ENCODE data around the gene PEX26.
"Not testable (repeated sequence)": the region's sequence is repeated elsewhere in the genome, so short reads cannot be mapped to it uniquely, and the experiment has no call there.

Gene PEX26

GRCh38 chr22:18056807-18057474 is 20.8 kb upstream of the PEX26 start:
- DNase-seq (ENCODE audit: low read depth): no peak

DNA sequence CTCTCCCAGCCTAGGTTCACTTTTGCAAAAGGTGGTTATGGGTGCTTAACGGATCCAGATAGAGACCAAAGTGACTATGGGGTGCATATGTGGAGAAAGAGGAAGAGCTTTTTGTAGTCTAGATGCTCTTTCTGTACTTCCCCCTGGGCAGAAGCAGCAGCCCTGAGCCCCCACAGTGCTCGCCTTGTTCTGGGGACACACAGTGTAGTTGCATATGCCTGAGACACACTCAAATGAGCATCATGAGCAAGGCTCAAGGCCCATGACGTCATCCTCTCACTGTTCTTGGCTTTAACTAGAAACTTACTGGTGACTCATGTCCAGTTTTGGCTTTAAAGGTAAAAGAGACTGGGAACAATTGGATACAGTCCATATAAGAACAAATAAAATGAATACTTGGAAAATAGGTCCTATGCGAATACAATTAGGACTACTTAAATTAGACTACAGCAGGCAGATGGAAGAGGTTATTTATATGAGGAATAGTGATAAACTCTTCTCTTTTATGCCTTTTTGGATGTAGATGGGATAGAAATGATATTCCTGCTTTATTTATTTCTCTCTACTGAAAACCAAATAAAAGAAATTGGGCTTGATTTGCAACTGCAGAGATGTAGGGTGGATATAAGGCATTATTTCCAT is 20.1 kb upstream of the PEX26 start:
- no peak for DNase-seq (ENCODE audit: low read depth)

- DNase-seq (ENCODE audit: low read depth): no peak
These were observed 19.3 kb upstream of the PEX26 start for GRCh38 chr22:18058371-18059093.

DNA sequence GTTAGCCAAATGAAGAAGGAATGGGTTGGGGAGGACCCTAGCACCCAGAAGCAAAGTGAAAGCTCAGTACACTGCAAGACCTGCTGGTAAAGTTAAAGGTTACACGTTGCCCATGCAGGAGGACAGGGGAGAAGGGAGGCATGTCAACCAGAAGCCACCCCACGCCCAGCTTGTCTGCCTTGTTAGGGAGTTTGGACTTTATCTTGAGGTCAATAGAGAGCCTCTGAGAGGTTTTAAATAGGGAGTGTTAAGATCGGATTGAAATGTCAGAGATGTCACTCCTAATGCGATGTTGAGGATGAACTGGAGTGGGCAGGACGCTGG is 18.7 kb upstream of the PEX26 start:
- no peak for DNase-seq (ENCODE audit: low read depth)

DNA sequence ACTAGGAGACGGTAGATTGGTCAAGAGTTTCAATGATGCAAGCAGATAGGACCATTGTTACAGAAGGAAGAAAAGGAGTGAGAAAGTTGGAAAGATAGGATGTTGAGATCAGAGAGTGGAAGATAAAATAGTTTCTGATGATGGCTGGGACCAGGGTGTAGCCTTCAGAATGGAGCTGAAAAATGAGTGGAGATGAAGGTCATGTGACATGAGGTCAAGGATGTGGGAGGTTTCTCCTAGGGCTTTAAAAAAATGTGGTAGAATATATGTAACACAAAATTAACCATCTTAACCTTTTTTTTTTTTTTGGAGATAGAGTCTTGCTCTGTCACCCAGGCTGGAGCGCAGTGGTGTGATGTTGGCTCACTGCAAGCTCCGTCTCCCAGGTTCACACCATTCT is 18.3 kb upstream of the PEX26 start:
- DNase-seq (ENCODE audit: low read depth): no peak

DNA sequence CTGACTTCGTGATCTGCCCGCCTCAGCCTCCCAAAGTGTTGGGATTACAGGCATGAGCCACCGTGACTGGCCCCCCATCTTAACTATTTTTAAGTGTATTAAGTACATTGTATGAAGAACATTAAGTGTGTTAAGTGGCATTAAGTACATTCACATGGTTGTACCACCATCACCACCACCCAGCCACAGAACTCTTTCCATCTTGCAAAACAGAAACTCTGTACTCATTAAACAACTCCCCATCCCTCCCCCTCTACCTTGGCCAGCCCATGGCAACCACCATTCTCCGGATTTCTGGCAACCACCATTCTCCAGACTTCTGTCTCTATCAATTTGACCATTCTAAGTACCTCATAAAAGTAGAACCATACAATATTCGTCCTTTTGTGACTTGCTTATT is 17.8 kb upstream of the PEX26 start:
- no peak for DNase-seq (ENCODE audit: low read depth)

GRCh38 chr22:18060646-18061620 is 16.9 kb upstream of the PEX26 start:
- DNase-seq (ENCODE audit: low read depth): no peak

DNA sequence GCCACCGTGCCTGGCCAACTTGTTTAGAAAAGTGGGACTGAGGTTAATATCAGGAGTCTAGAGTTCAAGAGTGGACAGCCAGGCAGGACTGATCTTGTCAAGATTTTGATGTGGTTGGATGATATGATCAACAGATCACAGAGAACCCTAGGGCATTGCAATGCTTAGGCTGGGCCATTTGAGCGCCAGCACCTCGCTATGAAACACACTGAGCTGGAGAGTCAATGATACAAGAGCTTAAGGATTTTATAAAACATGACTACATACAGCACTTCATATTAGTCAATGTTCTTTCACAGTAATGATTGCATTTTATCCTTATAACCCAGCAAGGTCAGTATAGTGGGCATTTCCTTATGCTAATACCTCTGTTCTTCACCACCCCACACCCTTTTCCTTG is 15.4 kb upstream of the PEX26 start:
- DNase-seq (ENCODE audit: low read depth): no peak

DNA sequence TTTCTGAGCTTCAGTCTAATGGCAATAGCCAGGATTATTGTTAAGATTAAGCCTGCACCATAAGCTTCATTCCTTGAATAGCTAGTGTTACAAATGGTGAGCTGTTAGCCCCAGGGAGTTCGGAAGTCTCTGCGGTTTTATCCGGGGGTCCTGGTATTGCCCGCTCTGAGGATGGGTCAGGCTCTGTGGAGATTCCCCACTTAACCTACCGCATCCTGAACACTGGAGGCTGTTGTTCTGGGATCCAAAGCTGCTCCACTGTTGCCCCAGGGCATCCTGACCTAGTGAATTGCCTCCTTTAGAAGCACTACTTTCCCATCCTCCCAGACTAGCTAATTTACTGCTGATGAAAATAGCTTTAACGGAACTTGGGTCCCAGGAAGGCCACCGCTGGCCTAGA is 14.5 kb upstream of the PEX26 start:
- no peak for DNase-seq (ENCODE audit: low read depth)

DNA sequence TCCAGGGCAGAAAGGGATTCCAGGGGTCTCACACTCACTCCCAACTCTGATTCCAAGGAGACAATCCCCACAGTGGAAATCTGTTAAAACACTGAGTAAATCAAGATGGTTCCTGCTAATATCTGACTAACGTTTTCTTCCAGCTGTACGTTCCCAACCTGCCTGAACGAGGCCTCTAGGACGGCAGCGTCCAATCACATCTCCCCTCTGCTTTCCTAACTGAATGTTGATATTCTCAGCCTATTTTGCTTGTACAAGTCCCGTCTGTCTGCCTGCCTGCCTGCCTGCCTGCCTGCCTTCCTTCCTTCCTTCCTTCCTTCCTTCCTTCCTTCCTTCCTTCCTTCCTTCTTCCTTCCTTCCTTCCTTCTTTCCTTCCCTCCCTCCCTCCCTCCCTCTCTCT is 14.1 kb upstream of the PEX26 start:
- DNase-seq (ENCODE audit: low read depth): not testable (repeated sequence)

DNA sequence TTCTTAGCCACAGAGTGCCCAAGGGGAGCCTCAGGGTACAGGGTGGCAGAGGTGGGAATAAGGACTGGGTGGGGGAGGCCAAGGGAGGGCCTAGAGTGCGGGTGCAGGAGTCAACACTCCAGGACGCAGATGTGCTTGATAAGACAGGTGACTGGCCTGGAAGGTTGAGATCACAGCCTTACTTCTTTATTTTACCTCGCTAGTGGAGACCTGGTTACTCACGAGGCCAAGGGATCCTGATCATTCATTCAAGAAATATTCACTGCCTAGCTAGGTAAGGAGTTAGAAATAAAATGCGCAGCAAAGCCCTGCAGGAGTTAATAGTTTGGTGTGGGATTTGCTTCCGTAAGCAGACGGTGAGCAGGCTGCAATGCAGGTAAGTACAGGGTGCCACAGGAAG is 13.2 kb upstream of the PEX26 start:
- no peak for DNase-seq (ENCODE audit: low read depth)

GRCh38 chr22:18065256-18065655 is 12.5 kb upstream of the PEX26 start:
- DNase-seq (ENCODE audit: low read depth): no peak

DNA sequence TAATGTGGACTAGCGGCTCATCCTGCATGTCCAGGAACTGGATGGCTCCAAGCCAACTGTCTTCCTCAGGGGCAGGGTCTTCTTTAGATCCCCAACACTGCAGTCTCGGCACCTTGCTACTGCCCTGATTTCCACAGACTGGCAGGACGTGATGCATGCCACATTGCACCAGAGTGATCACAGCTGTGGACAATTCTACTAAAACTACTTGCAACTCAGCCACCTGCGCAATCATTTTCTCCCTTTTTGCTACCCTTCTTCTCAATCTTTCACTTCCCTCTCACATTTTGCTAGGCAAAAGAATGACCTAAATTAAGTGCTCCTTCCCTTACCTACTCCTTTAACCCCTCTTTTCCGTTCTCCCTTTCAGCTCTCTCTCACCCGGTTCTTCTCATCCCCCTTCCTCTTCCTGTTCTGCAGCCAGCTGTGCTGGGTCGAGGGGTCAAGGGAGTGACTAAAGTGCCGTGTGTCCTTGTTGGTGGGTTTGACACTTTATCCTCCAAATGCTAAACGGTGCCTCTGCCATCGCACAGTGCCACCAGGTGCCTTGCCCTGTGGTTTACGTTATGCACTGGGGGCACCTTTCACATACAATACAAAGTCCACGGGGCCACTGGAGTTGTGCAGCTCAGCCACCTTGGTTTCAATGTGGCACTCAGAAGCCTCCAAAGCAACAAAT is 11.5 kb upstream of the PEX26 start:
- DNase-seq (ENCODE audit: low read depth): no peak

DNA sequence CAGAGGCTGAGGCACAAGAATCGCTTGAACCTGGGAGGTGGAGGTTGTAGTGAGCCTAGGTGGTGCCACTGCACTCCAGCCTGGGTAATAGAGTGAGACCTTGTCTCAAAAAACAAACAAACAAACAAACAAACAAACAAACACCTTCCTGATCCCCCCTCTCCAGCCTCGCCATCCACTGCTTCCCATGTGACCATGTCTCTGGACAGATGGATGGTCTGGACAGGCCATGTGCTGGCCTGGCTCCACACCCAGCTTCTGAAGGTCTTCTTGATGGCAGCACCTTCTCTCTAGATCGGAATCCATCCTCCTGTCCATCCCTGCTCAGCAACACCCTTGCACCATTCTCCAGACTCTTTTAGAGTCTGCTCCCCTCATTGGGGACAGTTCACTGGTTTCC is 10.7 kb upstream of the PEX26 start:
- DNase-seq (ENCODE audit: low read depth): no peak

DNA sequence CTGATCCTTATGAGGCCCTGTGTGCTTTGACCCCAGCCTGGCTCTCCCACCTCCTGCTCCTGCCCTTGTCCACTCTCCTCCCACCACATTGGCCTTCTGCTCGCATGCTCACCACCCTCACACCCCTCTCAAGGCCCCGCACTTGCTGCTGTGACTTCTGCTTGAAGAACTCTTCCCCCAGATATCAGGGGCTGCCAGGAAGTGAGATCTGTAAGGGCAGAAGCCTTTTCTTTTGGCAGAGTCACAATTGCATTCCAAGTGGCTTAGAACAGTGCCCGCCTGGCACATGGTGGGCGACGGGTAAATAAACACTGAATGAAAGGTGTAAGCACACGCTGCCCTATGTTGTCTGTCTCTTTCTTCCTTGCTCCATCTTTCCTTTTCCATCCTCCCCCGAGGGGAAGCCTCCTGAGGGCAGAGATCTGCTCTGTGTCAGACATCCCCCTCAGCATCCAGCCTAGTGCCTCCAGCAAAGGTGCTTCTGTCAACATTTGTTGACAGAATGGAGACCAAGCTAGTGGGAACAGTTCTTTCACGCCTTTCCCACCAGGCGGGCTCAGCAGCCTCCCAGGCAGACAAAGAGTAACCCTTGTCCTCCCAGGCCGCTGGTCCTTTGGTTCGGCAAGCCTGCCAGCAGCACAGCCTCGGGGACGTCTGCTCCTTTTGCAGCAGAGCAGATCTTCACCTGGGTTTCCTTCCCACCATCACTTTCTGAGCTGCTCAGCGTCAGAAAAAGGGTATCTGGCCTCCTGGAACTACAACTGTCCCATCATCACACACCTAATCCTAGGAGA is 10.0 kb upstream of the PEX26 start:
- no peak for DNase-seq (ENCODE audit: low read depth)

DNA sequence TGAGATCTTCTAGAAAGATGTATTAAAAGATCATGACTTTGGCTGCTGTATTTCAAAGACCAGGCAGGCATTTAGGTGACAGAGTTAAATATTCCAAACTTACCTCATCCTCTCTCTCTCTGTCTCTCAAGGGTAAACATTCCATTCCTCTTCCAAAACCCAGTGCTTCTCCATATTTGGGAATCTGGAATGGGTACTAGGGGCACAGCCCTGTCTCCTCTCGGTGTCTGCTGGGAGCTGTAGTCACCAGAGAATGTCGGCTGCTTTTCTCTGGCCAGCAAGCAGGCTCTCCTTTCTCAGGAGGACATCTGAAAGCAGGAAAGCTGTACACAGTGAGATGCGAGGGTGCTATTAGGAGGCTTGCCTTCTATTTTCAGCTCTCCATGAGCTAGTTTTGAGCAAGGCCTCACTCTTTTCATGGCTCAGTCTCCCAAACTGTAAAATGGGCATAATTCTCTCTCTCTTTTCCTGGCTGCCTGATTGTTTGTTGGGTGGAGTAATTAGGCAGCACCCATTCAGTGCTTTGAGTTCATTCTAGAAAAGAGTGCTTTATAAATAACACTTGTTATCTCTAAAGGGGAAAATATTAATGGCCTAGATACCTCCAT is 9.3 kb upstream of the PEX26 start:
- DNase-seq (ENCODE audit: low read depth): no peak

DNA sequence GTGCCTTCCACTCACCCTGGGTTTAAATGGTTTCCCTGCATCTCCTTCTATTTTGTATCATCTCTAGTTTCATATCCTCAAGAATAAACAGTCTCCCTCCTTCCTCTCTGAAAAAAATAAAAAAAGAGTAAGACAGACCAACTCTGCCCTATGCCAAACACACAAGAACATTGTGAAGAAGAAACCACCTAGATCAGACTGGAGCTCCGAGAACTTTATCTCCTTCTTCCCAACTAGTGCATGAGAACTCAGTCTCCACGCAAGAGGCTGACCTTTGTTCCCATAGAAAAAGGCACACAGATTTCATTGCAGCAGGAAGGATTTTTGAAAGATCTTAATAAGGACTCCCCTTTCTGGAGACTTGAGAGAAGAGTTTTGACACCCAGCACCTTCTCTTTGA is 8.7 kb upstream of the PEX26 start:
- no peak for DNase-seq (ENCODE audit: low read depth)

- DNase-seq (ENCODE audit: low read depth): no peak
These were observed 7.7 kb upstream of the PEX26 start for GRCh38 chr22:18070041-18070440.

GRCh38 chr22:18070556-18071306 is 7.1 kb upstream of the PEX26 start:
- DNase-seq (ENCODE audit: low read depth): no peak

Measured in stimulated activated CD8-positive, alpha-beta memory T cell treated with anti-CD3 and anti-CD28 coated beads, Interleukin-15, amount 100 ng/mL, for 24 hours (primary cell).